ENCODE measurements around the gene DPH6. TPM values are rescaled to one million over a fixed set of nuclear protein-coding genes. Genes with fewer than 3 reads are reported as not detected.
"Not testable (repeated sequence)": the region's sequence is repeated elsewhere in the genome, so short reads cannot be mapped to it uniquely, and the experiment has no call there.

DPH6 gene
- total and polyA plus RNA-seq, 2 experiments from 2014 or later, result 11.3 to 14.4 TPM

DNA sequence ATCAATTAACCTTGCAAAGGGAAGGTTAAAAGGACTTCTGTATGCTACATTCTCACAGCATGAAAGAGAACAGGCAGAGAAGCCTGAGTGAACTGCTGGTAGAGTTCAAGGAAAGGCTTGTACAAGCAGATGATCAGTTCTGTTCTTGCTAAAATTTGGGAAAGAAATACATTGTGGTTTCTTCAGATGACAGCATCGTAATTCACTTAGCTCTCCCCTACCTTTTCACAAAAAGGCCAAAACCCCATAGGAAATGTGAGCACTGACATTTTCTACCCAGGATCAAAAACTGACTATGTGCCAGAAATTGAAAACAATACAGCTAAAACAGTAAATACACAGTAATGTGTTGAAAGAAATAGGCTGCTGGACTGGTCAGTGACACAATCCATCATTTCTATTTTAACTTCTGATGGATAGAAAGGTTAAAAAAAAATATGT, 216.4 kb downstream of the DPH6 start:
- no peaks in the 10 kb centered on the region for H3K27me3 ChIP-seq
- WGBS (ENCODE audit: low lambda C conversion rate, missing lambda C conversion rate), result 85% methylated on average over 1 of the region's 1 CpG
- no peak for DNase-seq (ENCODE audit: low spot score)
- H2AFZ ChIP-seq, result no peak overlapping the region
- H3K9me3 ChIP-seq (ENCODE audit: low read depth), result no peaks in the 10 kb centered on the region
- no peaks in the 10 kb centered on the region for H3K4me1 ChIP-seq (ENCODE audit: insufficient read depth)
- TF ChIP-seq, protein P1, sequence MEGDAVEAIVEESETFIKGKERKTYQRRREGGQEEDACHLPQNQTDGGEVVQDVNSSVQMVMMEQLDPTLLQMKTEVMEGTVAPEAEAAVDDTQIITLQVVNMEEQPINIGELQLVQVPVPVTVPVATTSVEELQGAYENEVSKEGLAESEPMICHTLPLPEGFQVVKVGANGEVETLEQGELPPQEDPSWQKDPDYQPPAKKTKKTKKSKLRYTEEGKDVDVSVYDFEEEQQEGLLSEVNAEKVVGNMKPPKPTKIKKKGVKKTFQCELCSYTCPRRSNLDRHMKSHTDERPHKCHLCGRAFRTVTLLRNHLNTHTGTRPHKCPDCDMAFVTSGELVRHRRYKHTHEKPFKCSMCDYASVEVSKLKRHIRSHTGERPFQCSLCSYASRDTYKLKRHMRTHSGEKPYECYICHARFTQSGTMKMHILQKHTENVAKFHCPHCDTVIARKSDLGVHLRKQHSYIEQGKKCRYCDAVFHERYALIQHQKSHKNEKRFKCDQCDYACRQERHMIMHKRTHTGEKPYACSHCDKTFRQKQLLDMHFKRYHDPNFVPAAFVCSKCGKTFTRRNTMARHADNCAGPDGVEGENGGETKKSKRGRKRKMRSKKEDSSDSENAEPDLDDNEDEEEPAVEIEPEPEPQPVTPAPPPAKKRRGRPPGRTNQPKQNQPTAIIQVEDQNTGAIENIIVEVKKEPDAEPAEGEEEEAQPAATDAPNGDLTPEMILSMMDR (IDR thresholded peaks at IDR 0.05; ENCODE audit: poor library complexity), result no peak
- TF ChIP-seq EZH2 (IDR thresholded peaks at IDR 0.05; ENCODE audit: borderline replicate concordance) (no peak), EZH2phosphoT487 (IDR thresholded peaks at IDR 0.05; ENCODE audit: low read depth, severe bottlenecking, unreplicated experiment) (no peak)
- no peaks in the 10 kb centered on the region for H4K20me1 ChIP-seq (ENCODE audit: insufficient read depth, poor library complexity, severe bottlenecking)
- H3K79me2 ChIP-seq, result no peaks in the 10 kb centered on the region
- no peaks in the 10 kb centered on the region for H3K36me3 ChIP-seq (replicated peaks; ENCODE audit: insufficient read depth, low read depth)
- no peak overlapping the region for H3K27ac ChIP-seq
- no peak overlapping the region for H3K4me3 ChIP-seq
- H3K9me2 ChIP-seq (replicated peaks; ENCODE audit: insufficient read depth), result no peaks in the 10 kb centered on the region
- no peak overlapping the region for H3K4me2 ChIP-seq

DNA sequence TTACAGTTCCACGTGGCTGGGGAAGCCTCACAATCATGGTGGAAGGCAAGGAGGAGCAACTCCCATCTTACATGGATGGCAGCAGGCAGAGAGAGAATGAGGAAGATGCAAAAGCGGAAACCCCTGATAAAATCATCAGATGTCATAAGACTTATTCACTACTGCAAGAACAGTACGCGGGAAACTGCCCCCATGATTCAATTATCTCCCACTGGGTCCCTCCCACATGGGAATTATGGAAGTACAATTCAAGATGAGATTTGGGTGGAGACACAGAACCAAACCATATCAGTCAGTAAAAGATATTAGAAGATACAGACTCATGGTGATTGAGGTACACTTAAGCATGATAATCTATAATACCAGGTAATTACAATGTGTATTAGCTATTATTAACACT, 217.1 kb downstream of the DPH6 start:
- not testable (repeated sequence) for DNase-seq (ENCODE audit: low spot score); H3K9me3 ChIP-seq (ENCODE audit: low read depth); H4K20me1 ChIP-seq (ENCODE audit: insufficient read depth, poor library complexity, severe bottlenecking); H2AFZ ChIP-seq; H3K4me3 ChIP-seq; H3K36me3 ChIP-seq (replicated peaks; ENCODE audit: insufficient read depth, low read depth); H3K79me2 ChIP-seq; H3K9me2 ChIP-seq (replicated peaks; ENCODE audit: insufficient read depth); H3K4me1 ChIP-seq (ENCODE audit: insufficient read depth); H3K4me2 ChIP-seq; H3K27ac ChIP-seq; H3K27me3 ChIP-seq
- 89% methylated on average over 4 of the region's 4 CpGs for WGBS (ENCODE audit: low lambda C conversion rate, missing lambda C conversion rate)

DNA sequence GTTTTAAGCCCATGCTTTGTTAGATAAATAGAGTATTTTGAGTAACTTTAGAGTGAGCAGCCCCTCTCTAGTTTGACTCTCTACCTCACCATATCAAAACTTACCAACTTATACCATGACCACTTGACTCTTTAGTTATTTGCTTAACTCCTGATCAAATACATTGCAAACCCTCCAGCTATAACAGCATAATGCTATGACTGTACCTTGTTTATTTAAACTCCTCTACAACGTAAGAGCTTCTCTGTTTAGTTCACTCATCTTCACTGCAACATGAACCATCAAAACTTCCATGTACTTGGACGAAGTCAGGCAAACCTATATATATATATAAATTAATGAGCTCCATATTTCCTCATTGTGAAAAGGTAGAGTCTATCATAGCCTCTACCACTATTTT, 218.2 kb downstream of the DPH6 start:
- Histone ChIP-seq H3K4me2 (no peak overlapping the region), H3K36me3 (replicated peaks; ENCODE audit: insufficient read depth, low read depth) (no peaks in the 10 kb centered on the region), H3K4me3 (no peak overlapping the region), H4K20me1 (ENCODE audit: insufficient read depth, poor library complexity, severe bottlenecking) (no peaks in the 10 kb centered on the region), H3K79me2 (no peaks in the 10 kb centered on the region), H3K4me1 (ENCODE audit: insufficient read depth) (no peaks in the 10 kb centered on the region), H2AFZ (no peak overlapping the region), H3K27me3 (no peaks in the 10 kb centered on the region), H3K9me2 (replicated peaks; ENCODE audit: insufficient read depth) (no peaks in the 10 kb centered on the region), H3K9me3 (ENCODE audit: low read depth) (no peaks in the 10 kb centered on the region), H3K27ac (no peak overlapping the region)
- 80% methylated on average over 2 of the region's 2 CpGs for WGBS (ENCODE audit: low lambda C conversion rate, missing lambda C conversion rate)
- TF ChIP-seq EZH2 (IDR thresholded peaks at IDR 0.05; ENCODE audit: borderline replicate concordance) (no peak), EZH2phosphoT487 (IDR thresholded peaks at IDR 0.05; ENCODE audit: low read depth, severe bottlenecking, unreplicated experiment) (no peak)
- TF ChIP-seq, protein P1 (IDR thresholded peaks at IDR 0.05; ENCODE audit: poor library complexity), result no peak
- DNase-seq (ENCODE audit: low spot score), result no peak

DNA sequence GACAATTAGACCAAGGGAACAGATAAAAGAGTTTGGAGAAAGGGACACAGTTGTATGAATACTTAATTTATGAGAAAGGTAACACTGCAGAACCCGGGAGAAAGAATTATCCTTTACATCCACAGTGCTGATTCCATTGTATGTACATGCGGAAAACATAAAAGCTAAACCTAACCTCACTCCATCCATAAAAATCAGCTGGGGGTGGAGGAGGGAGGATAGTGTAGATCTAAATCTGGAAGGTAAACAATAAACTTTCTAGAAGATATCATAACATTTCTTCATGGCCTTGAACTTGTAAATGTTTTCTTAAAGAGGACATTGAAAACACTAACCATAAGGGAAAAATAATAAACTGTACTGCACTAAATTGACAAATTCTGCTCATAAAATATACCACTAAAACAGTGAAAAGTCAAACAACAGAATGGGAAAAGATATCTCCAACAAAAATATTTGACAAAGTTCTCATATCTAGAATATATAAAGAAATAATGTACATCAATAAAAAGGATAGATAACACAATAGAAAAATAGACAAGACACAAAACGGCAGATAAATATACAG, 220.5 kb downstream of the DPH6 start:
- TF ChIP-seq EZH2 (IDR thresholded peaks at IDR 0.05; ENCODE audit: borderline replicate concordance) (no peak), EZH2phosphoT487 (IDR thresholded peaks at IDR 0.05; ENCODE audit: low read depth, severe bottlenecking, unreplicated experiment) (no peak)
- TF ChIP-seq, protein P1 (IDR thresholded peaks at IDR 0.05; ENCODE audit: poor library complexity), result no peak
- H3K4me2 ChIP-seq, result no peak overlapping the region
- whole genome bisulfite sequencing (ENCODE audit: low lambda C conversion rate, missing lambda C conversion rate), result 56% methylated on average over 3 of the region's 3 CpGs
- no peak overlapping the region for H2AFZ ChIP-seq
- H3K9me2 ChIP-seq (replicated peaks; ENCODE audit: insufficient read depth), result no peaks in the 10 kb centered on the region
- H4K20me1 ChIP-seq (ENCODE audit: insufficient read depth, poor library complexity, severe bottlenecking), result no peaks in the 10 kb centered on the region
- H3K4me1 ChIP-seq (ENCODE audit: insufficient read depth), result no peaks in the 10 kb centered on the region
- no peak overlapping the region for H3K4me3 ChIP-seq
- H3K27ac ChIP-seq, result no peak overlapping the region
- no peaks in the 10 kb centered on the region for H3K27me3 ChIP-seq
- H3K79me2 ChIP-seq, result no peaks in the 10 kb centered on the region
- H3K36me3 ChIP-seq (replicated peaks; ENCODE audit: insufficient read depth, low read depth), result no peaks in the 10 kb centered on the region
- DNase-seq (ENCODE audit: low spot score), result no peak
- H3K9me3 ChIP-seq (ENCODE audit: low read depth), result no peaks in the 10 kb centered on the region
